Ovary (tissue), 3 donors: ENCODE data around the gene ARSG.

Source experiments
- POLR2A ChIP-seq: fragments of 450-650 bp; IDR thresholded peaks from one replicate; pipeline ENCODE4 v1.6.1; 2017; ENCODE audit warnings: antibody characterized with exemption, mild to moderate bottlenecking, moderate library complexity
- TF ChIP-seq, protein P1 (sequence below), 3 donors: fragments of 450-650 bp in 2 of 3; fragments of 200-600 bp in 1 of 3; IDR thresholded peaks; one replicate each; pipeline versions ENCODE4 v1.5.1 to v1.8.0; 2016 to 2022; ENCODE audit warnings: antibody characterized with exemption in 3 of 3, mild to moderate bottlenecking in 1 of 3
- donor health status: DM: no; HTN: no; CAD: no.

DNA sequence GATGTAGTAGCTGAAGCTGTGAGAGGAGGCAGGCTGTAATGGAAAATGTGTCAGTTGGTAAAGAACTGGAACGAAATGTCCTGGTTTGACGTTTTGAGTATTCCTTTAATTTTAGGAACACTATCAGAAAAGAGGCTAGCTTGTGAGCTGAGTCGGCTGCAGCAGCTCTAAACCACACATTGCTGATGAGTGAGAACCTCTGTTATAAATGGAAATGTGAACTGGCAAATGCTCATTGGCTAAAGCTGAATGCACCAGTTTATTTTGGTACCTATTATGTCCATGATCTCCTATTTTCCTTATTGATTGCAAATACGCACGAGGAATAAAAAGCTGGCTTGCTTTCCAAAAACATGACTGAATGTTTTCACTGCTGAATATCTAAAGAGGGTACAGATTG lies 177.0 kb downstream of the ARSG start:
- TF ChIP-seq, protein P1, sequence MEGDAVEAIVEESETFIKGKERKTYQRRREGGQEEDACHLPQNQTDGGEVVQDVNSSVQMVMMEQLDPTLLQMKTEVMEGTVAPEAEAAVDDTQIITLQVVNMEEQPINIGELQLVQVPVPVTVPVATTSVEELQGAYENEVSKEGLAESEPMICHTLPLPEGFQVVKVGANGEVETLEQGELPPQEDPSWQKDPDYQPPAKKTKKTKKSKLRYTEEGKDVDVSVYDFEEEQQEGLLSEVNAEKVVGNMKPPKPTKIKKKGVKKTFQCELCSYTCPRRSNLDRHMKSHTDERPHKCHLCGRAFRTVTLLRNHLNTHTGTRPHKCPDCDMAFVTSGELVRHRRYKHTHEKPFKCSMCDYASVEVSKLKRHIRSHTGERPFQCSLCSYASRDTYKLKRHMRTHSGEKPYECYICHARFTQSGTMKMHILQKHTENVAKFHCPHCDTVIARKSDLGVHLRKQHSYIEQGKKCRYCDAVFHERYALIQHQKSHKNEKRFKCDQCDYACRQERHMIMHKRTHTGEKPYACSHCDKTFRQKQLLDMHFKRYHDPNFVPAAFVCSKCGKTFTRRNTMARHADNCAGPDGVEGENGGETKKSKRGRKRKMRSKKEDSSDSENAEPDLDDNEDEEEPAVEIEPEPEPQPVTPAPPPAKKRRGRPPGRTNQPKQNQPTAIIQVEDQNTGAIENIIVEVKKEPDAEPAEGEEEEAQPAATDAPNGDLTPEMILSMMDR (IDR thresholded peaks at IDR 0.05) = no peak
- TF ChIP-seq POLR2A = no peak
